Gastroesophageal sphincter (tissue), 3 donors: ENCODE results near the gene DOP1B.

Experiments used
- EP300 ChIP-seq: sonication (generic); formaldehyde crosslinking; IDR thresholded peaks from one replicate; pipeline ENCODE4 v1.6.1; 2017; ENCODE audit warnings: antibody characterized with exemption, mild to moderate bottlenecking
- POLR2A ChIP-seq, 2 donors: fragments of 450-650 bp; IDR thresholded peaks; one replicate each; pipeline ENCODE4 v1.6.1; 2017; ENCODE audit warnings: antibody characterized with exemption in 2 of 2, mild to moderate bottlenecking in 2 of 2, moderate library complexity in 1 of 2
- POLR2AphosphoS5 ChIP-seq: sonication (generic); formaldehyde crosslinking; IDR thresholded peaks from one replicate; pipeline ENCODE4 v1.6.1; 2017; ENCODE audit warnings: antibody characterized with exemption
- TF ChIP-seq, protein P1 (sequence below), 4 experiments: fragments of 200-600 bp in 2 of 4; fragments of 450-650 bp in 2 of 4; sonication (generic) in 1 of 4; IDR thresholded peaks; one replicate each; pipeline ENCODE4 v1.5.1; 2017 to 2019; ENCODE audit warnings: antibody characterized with exemption in 4 of 4, mild to moderate bottlenecking in 2 of 4, moderate library complexity in 2 of 4

DNA sequence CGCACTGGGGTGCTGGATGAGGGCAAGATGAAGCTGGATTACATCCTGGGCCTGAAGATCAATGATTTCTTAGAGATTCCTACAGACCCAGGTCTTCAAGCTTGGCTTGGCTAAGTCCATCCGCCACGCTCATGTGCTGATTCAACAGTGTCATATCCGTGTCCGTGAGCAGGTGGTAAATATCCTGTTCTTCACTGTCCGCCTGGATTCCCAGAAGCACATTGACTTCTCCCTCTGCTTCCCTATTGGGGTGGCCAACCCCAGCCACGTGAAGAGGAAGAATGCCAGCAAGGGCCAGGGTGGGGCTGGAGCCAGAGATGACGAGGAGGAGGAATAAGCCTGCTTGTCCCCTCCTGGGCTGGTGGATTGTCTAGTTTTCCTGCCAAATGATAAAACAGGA, 23.9 kb upstream of the DOP1B start:
- TF ChIP-seq EP300: no peak
- TF ChIP-seq, protein P1, sequence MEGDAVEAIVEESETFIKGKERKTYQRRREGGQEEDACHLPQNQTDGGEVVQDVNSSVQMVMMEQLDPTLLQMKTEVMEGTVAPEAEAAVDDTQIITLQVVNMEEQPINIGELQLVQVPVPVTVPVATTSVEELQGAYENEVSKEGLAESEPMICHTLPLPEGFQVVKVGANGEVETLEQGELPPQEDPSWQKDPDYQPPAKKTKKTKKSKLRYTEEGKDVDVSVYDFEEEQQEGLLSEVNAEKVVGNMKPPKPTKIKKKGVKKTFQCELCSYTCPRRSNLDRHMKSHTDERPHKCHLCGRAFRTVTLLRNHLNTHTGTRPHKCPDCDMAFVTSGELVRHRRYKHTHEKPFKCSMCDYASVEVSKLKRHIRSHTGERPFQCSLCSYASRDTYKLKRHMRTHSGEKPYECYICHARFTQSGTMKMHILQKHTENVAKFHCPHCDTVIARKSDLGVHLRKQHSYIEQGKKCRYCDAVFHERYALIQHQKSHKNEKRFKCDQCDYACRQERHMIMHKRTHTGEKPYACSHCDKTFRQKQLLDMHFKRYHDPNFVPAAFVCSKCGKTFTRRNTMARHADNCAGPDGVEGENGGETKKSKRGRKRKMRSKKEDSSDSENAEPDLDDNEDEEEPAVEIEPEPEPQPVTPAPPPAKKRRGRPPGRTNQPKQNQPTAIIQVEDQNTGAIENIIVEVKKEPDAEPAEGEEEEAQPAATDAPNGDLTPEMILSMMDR (IDR thresholded peaks at IDR 0.05): no peak
- no peak for TF ChIP-seq POLR2A (IDR thresholded peaks at IDR 0.05)
- no peak for TF ChIP-seq POLR2AphosphoS5
